Measurements from ENCODE around the gene ARID5A.

The ARID5A gene

GRCh38 chr2:96532641-96533291, 3.8 kb upstream of the ARID5A start:
- TF ChIP-seq CTCF (IDR thresholded peaks at IDR 0.05; ENCODE audit: low read depth, low read length), result no peak
- H3K4me3 ChIP-seq (ENCODE audit: low read depth, low read length), result no peak overlapping the region

- no peak overlapping the region for H3K4me3 ChIP-seq (ENCODE audit: low read depth, low read length)
Observed at GRCh38 chr2:96533292-96534073, 3.1 kb upstream of the ARID5A start.

GRCh38 chr2:96534141-96534540, 2.4 kb upstream of the ARID5A start:
- H3K4me3 ChIP-seq (ENCODE audit: low read depth, low read length), result no peak overlapping the region
- TF ChIP-seq CTCF (IDR thresholded peaks at IDR 0.05; ENCODE audit: low read depth, low read length), result no peak

More at GRCh38 chr2:96533292-96534073, 3.1 kb upstream of the ARID5A start:
- no peak for TF ChIP-seq CTCF (IDR thresholded peaks at IDR 0.05; ENCODE audit: low read depth, low read length)

- H3K4me3 ChIP-seq (ENCODE audit: low read depth, low read length), result no peak overlapping the region
- TF ChIP-seq CTCF (IDR thresholded peaks at IDR 0.05; ENCODE audit: low read depth, low read length), result no peak
Observed at GRCh38 chr2:96534701-96535181, 1.8 kb upstream of the ARID5A start.

GRCh38 chr2:96535331-96535730, 1.2 kb upstream of the ARID5A start:
- no peak for TF ChIP-seq CTCF (IDR thresholded peaks at IDR 0.05; ENCODE audit: low read depth, low read length)

GRCh38 chr2:96537066-96537733, 648 bp downstream of the ARID5A start:
- no peak for TF ChIP-seq CTCF (IDR thresholded peaks at IDR 0.05; ENCODE audit: low read depth, low read length)

More at GRCh38 chr2:96535331-96535730, 1.2 kb upstream of the ARID5A start:
- H3K4me3 ChIP-seq (ENCODE audit: low read depth, low read length), result no peak overlapping the region

More at GRCh38 chr2:96537066-96537733, 648 bp downstream of the ARID5A start:
- H3K4me3 ChIP-seq (ENCODE audit: low read depth, low read length), result peak overlapping the region; percentile 76
